HUES48 (cell line): ENCODE measurements around the gene PSPN.
"Not testable (repeated sequence)": the region's sequence is repeated elsewhere in the genome, so short reads cannot be mapped to it uniquely, and the experiment has no call there.

ENCODE experiments used
- H3K27ac ChIP-seq: one replicate; pipeline ENCODE4 v1.7.0; 2013; ENCODE audit warnings: low read depth, low read length, inconsistent platforms
- H3K27me3 ChIP-seq: 2 replicates; pipeline ENCODE4 v1.6.1; 2013; ENCODE audit warnings: mild to moderate bottlenecking, low read length; ENCODE audit not compliant: control insufficient read depth, insufficient read depth
- H3K36me3 ChIP-seq: 2 replicates; pipeline ENCODE4 v1.6.1; 2013; ENCODE audit warnings: low read length; ENCODE audit not compliant: control insufficient read depth, insufficient read depth
- H3K4me1 ChIP-seq: 2 replicates; pipeline ENCODE4 v1.6.1; 2013; ENCODE audit warnings: mild to moderate bottlenecking, low read length; ENCODE audit not compliant: control insufficient read depth, insufficient read depth
- H3K4me3 ChIP-seq: 2 replicates; pipeline ENCODE4 v1.5.1; 2013; ENCODE audit warnings: mild to moderate bottlenecking, low read depth, low read length
- H3K9ac ChIP-seq: 2 replicates; pipeline ENCODE4 v1.6.1; 2013; ENCODE audit warnings: mild to moderate bottlenecking, low read depth, low read length, moderate library complexity
- H3K9me3 ChIP-seq: 2 replicates; pipeline ENCODE4 v1.6.1; 2013; ENCODE audit warnings: low read length; ENCODE audit not compliant: control insufficient read depth, insufficient read depth

The PSPN gene

GRCh38 chr19:6362351-6362801 lies 13.4 kb downstream of the PSPN start:
- Histone ChIP-seq H3K4me1 (no peaks in the 10 kb centered on the region), H3K9me3 (no peaks in the 10 kb centered on the region), H3K36me3 (peaks cover 28% of the 10 kb centered on the region), H3K9ac (no peak overlapping the region), H3K27ac (no peak overlapping the region), H3K27me3 (no peaks in the 10 kb centered on the region), H3K4me3 (peak overlapping the region; percentile 86)

GRCh38 chr19:6362027-6362350 lies 13.7 kb downstream of the PSPN start:
- Histone ChIP-seq H3K9me3 (no peaks in the 10 kb centered on the region), H3K36me3 (peaks cover 26% of the 10 kb centered on the region), H3K9ac (peak overlapping the region; percentile 83; the same call in 1 of the 2 replicates)

GRCh38 chr19:6360857-6361216 lies 14.9 kb downstream of the PSPN start:
- H3K9ac ChIP-seq, H3K27ac ChIP-seq, H3K9me3 ChIP-seq, H3K27me3 ChIP-seq, H3K4me1 ChIP-seq: not testable (repeated sequence)
- H3K4me3 ChIP-seq: peak overlapping the region; percentile 86; the same call in 1 of the 2 replicates
- H3K36me3 ChIP-seq: peaks cover 16% of the 10 kb centered on the region

More at GRCh38 chr19:6362027-6362350, 13.7 kb downstream of the PSPN start:
- Histone ChIP-seq H3K27ac (peak overlapping the region; percentile 61), H3K4me3 (peak overlapping the region; percentile 86), H3K4me1 (no peaks in the 10 kb centered on the region), H3K27me3 (no peaks in the 10 kb centered on the region)

GRCh38 chr19:6360445-6360844 lies 15.3 kb downstream of the PSPN start:
- H3K4me3 ChIP-seq, H3K9ac ChIP-seq, H3K27ac ChIP-seq, H3K27me3 ChIP-seq, H3K9me3 ChIP-seq, H3K4me1 ChIP-seq: not testable (repeated sequence)
- H3K36me3 ChIP-seq: peaks cover 13% of the 10 kb centered on the region

- H3K4me1 ChIP-seq: no peaks in the 10 kb centered on the region
- H3K36me3 ChIP-seq: peaks cover 6% of the 10 kb centered on the region
- no peaks in the 10 kb centered on the region for H3K27me3 ChIP-seq
- H3K9me3 ChIP-seq: no peaks in the 10 kb centered on the region
- no peak overlapping the region for H3K4me3 ChIP-seq
- H3K27ac ChIP-seq: no peak overlapping the region
- no peak overlapping the region for H3K9ac ChIP-seq
These were observed 16.0 kb downstream of the PSPN start for GRCh38 chr19:6359568-6360341.

- H3K9ac ChIP-seq: no peak overlapping the region
- no peak overlapping the region for H3K4me3 ChIP-seq
- H3K36me3 ChIP-seq: no peaks in the 10 kb centered on the region
- H3K27ac ChIP-seq: no peak overlapping the region
- H3K4me1 ChIP-seq: no peaks in the 10 kb centered on the region
- no peaks in the 10 kb centered on the region for H3K27me3 ChIP-seq
- H3K9me3 ChIP-seq: no peaks in the 10 kb centered on the region; the same call in 1 of the 2 replicates
These were observed 17.7 kb downstream of the PSPN start for GRCh38 chr19:6358003-6358402.

- H3K36me3 ChIP-seq: no peaks in the 10 kb centered on the region
- H3K27me3 ChIP-seq: no peaks in the 10 kb centered on the region
- no peak overlapping the region for H3K27ac ChIP-seq
- H3K4me3 ChIP-seq: no peak overlapping the region
- H3K9me3 ChIP-seq: peaks cover 5% of the 10 kb centered on the region
- no peaks in the 10 kb centered on the region for H3K4me1 ChIP-seq
- no peak overlapping the region for H3K9ac ChIP-seq
These were observed 18.6 kb downstream of the PSPN start for GRCh38 chr19:6357174-6357573.

- H3K27me3 ChIP-seq, H3K9ac ChIP-seq, H3K27ac ChIP-seq, H3K4me3 ChIP-seq, H3K9me3 ChIP-seq, H3K4me1 ChIP-seq, H3K36me3 ChIP-seq: not testable (repeated sequence)
These were observed 20.3 kb downstream of the PSPN start for GRCh38 chr19:6355321-6356040.

GRCh38 chr19:6354098-6354674 lies 21.5 kb downstream of the PSPN start:
- Histone ChIP-seq H3K36me3 (no peaks in the 10 kb centered on the region), H3K27me3 (no peaks in the 10 kb centered on the region), H3K4me3 (no peak overlapping the region), H3K27ac (no peak overlapping the region), H3K9ac (no peak overlapping the region), H3K4me1 (no peaks in the 10 kb centered on the region), H3K9me3 (peaks cover 7% of the 10 kb centered on the region)

GRCh38 chr19:6352381-6353165 lies 23.2 kb downstream of the PSPN start:
- Histone ChIP-seq H3K27ac (no peak overlapping the region), H3K9ac (no peak overlapping the region), H3K36me3 (no peaks in the 10 kb centered on the region), H3K27me3 (no peaks in the 10 kb centered on the region), H3K4me1 (no peaks in the 10 kb centered on the region), H3K9me3 (peaks cover 7% of the 10 kb centered on the region), H3K4me3 (no peak overlapping the region)
